HepG2 (cell line): Measurements from ENCODE around the gene GNA15. TPM values are rescaled to one million over a fixed set of nuclear protein-coding genes. Genes with fewer than 3 reads are reported as not detected.

Experiments used
- ATAC-seq: fragments of 200-7000 bp; cut with Tn5 transposase; 3 replicates; pipeline ENCODE4 v1.9.1; 2020; ENCODE audit warnings: mild to moderate bottlenecking, moderate library complexity
- BruUV-seq: library from RNA; stranded (reverse); fragments of 400-500 nt; replicated peaks from 2 replicates; lab custom pipeline; 2021; lab: Mats Ljungman, UMichigan
- CTCF ChIA-PET: fragments of 300-600 bp; formaldehyde crosslinking; extraction: SDS; loops from one replicate; lab custom pipeline; 2021; ENCODE audit warnings: low total read pairs, inconsistent platforms, low intra/inter-chr PET ratio; lab: Yijun Ruan, JAX
- POLR2A ChIA-PET: fragments of 350-600 bp; sonication (Branson Sonifier 250); formaldehyde crosslinking; loops from one replicate; lab custom pipeline; 2020; ENCODE audit warnings: antibody characterized with exemption, inconsistent platforms; lab: Yijun Ruan, JAX
- DNase-seq: peaks from one replicate; pipeline ENCODE4 v3.0.0-alpha.2; 2015; ENCODE audit warnings: low spot score
- FAIRE-seq: peaks from 3 replicates; lab custom pipeline; 2011; peaks lifted over from hg19 to GRCh38; lab: Jason Lieb, UNC
- H2AFZ ChIP-seq: one replicate; pipeline ENCODE4 v1.6.1; 2011; ENCODE audit warnings: low read length, inconsistent platforms
- H3K27ac ChIP-seq: fragments of 300-600 bp; 3 replicates; pipeline ENCODE4 v1.8.0; 2011; ENCODE audit warnings: mixed run types, mild to moderate bottlenecking, mixed read lengths, low read length, inconsistent platforms; ENCODE audit not compliant: insufficient read depth; ENCODE audit errors: extremely low read length
- H3K27me3 ChIP-seq, 2 experiments: fragments of 200-600 bp in 1 of 2; 2 replicates in 1 of 2; 3 replicates in 1 of 2; pipeline versions ENCODE4 v1.6.0 to v1.8.0; 2011; ENCODE audit warnings: low read length in 2 of 2, mild to moderate bottlenecking in 2 of 2, moderate library complexity in 2 of 2, inconsistent platforms in 1 of 2; ENCODE audit not compliant: insufficient read depth in 2 of 2, control insufficient read depth in 1 of 2
- H3K36me3 ChIP-seq, 2 experiments: fragments of 200-600 bp in 1 of 2; replicated peaks in 1 of 2; 2 replicates in 1 of 2; 3 replicates in 1 of 2; pipeline versions ENCODE4 v1.5.1 to v1.8.0; 2011; ENCODE audit warnings: low read length in 2 of 2, inconsistent platforms in 1 of 2; ENCODE audit not compliant: insufficient read depth in 2 of 2, control insufficient read depth in 1 of 2
- H3K4me1 ChIP-seq: 2 replicates; pipeline ENCODE4 v1.5.1; 2012; ENCODE audit warnings: low read length, inconsistent platforms; ENCODE audit not compliant: insufficient read depth
- H3K4me2 ChIP-seq: 2 replicates; pipeline ENCODE4 v1.6.0; 2011; ENCODE audit warnings: low read depth, low read length, inconsistent platforms
- H3K4me3 ChIP-seq, 3 experiments: fragments of 200-600 bp in 1 of 3; sonication (generic), shearing (Covaris generic) in 1 of 3; replicated peaks in 1 of 3; 2 replicates each; pipeline ENCODE4 v1.5.1; 2011 to 2016; ENCODE audit warnings: low read length in 3 of 3, inconsistent platforms in 2 of 3, low read depth in 2 of 3, mild to moderate bottlenecking in 2 of 3, control low read depth in 1 of 3, mixed read lengths in 1 of 3; ENCODE audit not compliant: insufficient read depth in 1 of 3
- H3K79me2 ChIP-seq: one replicate; pipeline ENCODE4 v1.6.1; 2011; ENCODE audit warnings: low read length, inconsistent platforms; ENCODE audit not compliant: insufficient read depth
- H3K9ac ChIP-seq: 2 replicates; pipeline ENCODE4 v1.6.0; 2011; ENCODE audit warnings: mild to moderate bottlenecking, low read depth, low read length, inconsistent platforms; ENCODE audit not compliant: insufficient read depth
- H3K9me3 ChIP-seq: 2 replicates; pipeline ENCODE4 v1.5.1; 2012; ENCODE audit warnings: mild to moderate bottlenecking, low read length
- H4K20me1 ChIP-seq: 2 replicates; pipeline ENCODE4 v1.6.0; 2011; ENCODE audit warnings: inconsistent platforms, mild to moderate bottlenecking, low read length, moderate library complexity; ENCODE audit not compliant: insufficient read depth
- PRPF4 ChIP-seq: fragments of 200-400 bp; formaldehyde crosslinking; IDR thresholded peaks from 2 replicates; pipeline ENCODE4 v1.6.1; 2016; ENCODE audit warnings: low read length, low read depth; ENCODE audit not compliant: poor library complexity, severe bottlenecking
- RXRB ChIP-seq: IDR thresholded peaks from 2 replicates; pipeline ENCODE4 v1.6.1; 2016; ENCODE audit warnings: borderline replicate concordance, missing genetic modification reagents, missing compliant biosample characterization
- ZMYM3 ChIP-seq: sonication (generic); formaldehyde crosslinking; IDR thresholded peaks from 2 replicates; pipeline ENCODE4 v1.5.1; 2020; ENCODE audit warnings: mild to moderate bottlenecking, missing genetic modification reagents
- ZNF503 ChIP-seq: sonication (generic); formaldehyde crosslinking; IDR thresholded peaks from 2 replicates; pipeline ENCODE4 v1.4.0; 2020; ENCODE audit warnings: missing genetic modification reagents
- WGBS: methylation state at CpG from one replicate; pipeline ENCODE4 v1.1.6; 2017; ENCODE audit warnings: low lambda C conversion rate; 5-methylcytosine and 5-hydroxymethylcytosine counted together
- in situ Hi-C: cut with HindIII; loops from 2 replicates; pipeline ENCODE4 v1.10.0; 2017; ENCODE audit warnings: low pct_unique_long_range_greater_than_20kb; ENCODE audit not compliant: extremely low pct_ligation_motif_present
- intact Hi-C: fragments of 100-400 bp; cut with micrococcal nuclease; formaldehyde crosslinking; loops from one replicate; pipeline ENCODE4 v1.10.0; 2022; ENCODE audit not compliant: unreplicated experiment
- polyA plus RNA-seq, 8 experiments: library from polyadenylated mRNA; depleted of rRNA in 3 of 8; stranded (reverse) in 7 of 8; unstranded in 1 of 8; fragments of >200 nt; fragmentation: Illumina TruSeq in 4 of 8; extraction: Trizol in 4 of 8; gene quantifications; 2 replicates each; pipeline versions ENCODE4 v1.2.1 to v1.2.3, GENCODE V29; 2011 to 2016; ENCODE audit warnings: low read depth in 4 of 8, missing spikeins in 1 of 8, mixed read lengths in 1 of 8; ENCODE audit not compliant: insufficient read depth in 1 of 8
- total RNA-seq, 5 experiments: library from RNA; depleted of rRNA; stranded (reverse); fragments of >200 nt; fragmentation: Illumina TruSeq; extraction: Trizol; gene quantifications; 2 replicates each; pipeline ENCODE4 v1.2.3, GENCODE V29; 2016; ENCODE audit warnings: low read depth in 1 of 5

Gene GNA15
- total and polyA plus RNA-seq, 2 of the 13 experiments (the other 11 are each of a cell fraction or from before 2014, with no cell fraction given): not detected

GRCh38 chr19:3211191-3211590 lies 75.4 kb downstream of the GNA15 start (continued):
- no peak for TF ChIP-seq PRPF4
- TF ChIP-seq ZNF503: no peak

GRCh38 chr19:3213159-3213558 lies 77.3 kb downstream of the GNA15 start:
- no peak for TF ChIP-seq RXRB (CRISPR knock-in tag)
- TF ChIP-seq ZMYM3 (CRISPR knock-in tag): peak; percentile 43; the same call in 1 of the 2 replicates
- TF ChIP-seq, all 625 proteins: peak for 1
- BruUV-seq: no TSS peak
- ChIA-PET CTCF (no interaction called here), POLR2A (no interaction called here)
- no peak overlapping the region for H3K27ac ChIP-seq
- no peak for DNase-seq
- 91% methylated on average over 7 of the region's 7 CpGs for WGBS
- H3K9me3 ChIP-seq: no peaks in the 10 kb centered on the region
- no peaks in the 10 kb centered on the region; the same call in 1 of the 2 replicates for H4K20me1 ChIP-seq
- ATAC-seq: no peak
- in situ Hi-C loops (no loop called here), intact Hi-C loops (no loop called here)
- no peak for FAIRE-seq
- H3K4me2 ChIP-seq: no peak overlapping the region
- no peaks in the 10 kb centered on the region for H3K27me3 ChIP-seq
- no peaks in the 10 kb centered on the region for H3K36me3 ChIP-seq
- no peak overlapping the region for H3K9ac ChIP-seq
- peaks cover 12% of the 10 kb centered on the region for H3K4me1 ChIP-seq
- no peak overlapping the region for H3K4me3 ChIP-seq
- no peak overlapping the region for H2AFZ ChIP-seq
- no peaks in the 10 kb centered on the region for H3K79me2 ChIP-seq

Other genes with a start within 250 kb of the GNA15 start
- gene ZNF57, start 235.1 kb upstream of the GNA15 start, total RNA-seq (2016; rRNA removed; fragmentation: Illumina TruSeq; extraction: Trizol): 17.5 and 25.8 TPM in 2 replicates
- 6.6 and 8.0 TPM in 2 replicates for gene ZNF57, start 235.1 kb upstream of the GNA15 start, polyA plus RNA-seq (2011; rRNA removed)
- gene ZNF77, start 191.1 kb upstream of the GNA15 start, total RNA-seq (2016; rRNA removed; fragmentation: Illumina TruSeq; extraction: Trizol): 11.5 and 12.6 TPM in 2 replicates
- 7.1 and 7.8 TPM in 2 replicates for gene ZNF77, start 191.1 kb upstream of the GNA15 start, polyA plus RNA-seq (2011; rRNA removed)
- 0.24 and 0.28 TPM in 2 replicates for gene TLE6, start 158.5 kb upstream of the GNA15 start, total RNA-seq (2016; rRNA removed; fragmentation: Illumina TruSeq; extraction: Trizol)
- gene TLE6, start 158.5 kb upstream of the GNA15 start, polyA plus RNA-seq (2011; rRNA removed): 5.5 and 6.4 TPM in 2 replicates
- 0.07 TPM in 1 of 2 replicates, not detected in the other for gene TLE2, start 106.8 kb upstream of the GNA15 start, total RNA-seq (2016; rRNA removed; fragmentation: Illumina TruSeq; extraction: Trizol)
- 0.72 and 0.81 TPM in 2 replicates for gene TLE2, start 106.8 kb upstream of the GNA15 start, polyA plus RNA-seq (2011; rRNA removed)
- 51.6 and 62.8 TPM in 2 replicates for gene TLE5, start 73.5 kb upstream of the GNA15 start, total RNA-seq (2016; rRNA removed; fragmentation: Illumina TruSeq; extraction: Trizol)
- 189 and 246 TPM in 2 replicates for gene TLE5, start 73.5 kb upstream of the GNA15 start, polyA plus RNA-seq (2011; rRNA removed)
- 18.8 and 26.8 TPM in 2 replicates for gene GNA11, start 41.7 kb upstream of the GNA15 start, total RNA-seq (2016; rRNA removed; fragmentation: Illumina TruSeq; extraction: Trizol)
- 16.0 and 16.8 TPM in 2 replicates for gene GNA11, start 41.7 kb upstream of the GNA15 start, polyA plus RNA-seq (2011; rRNA removed)
- 0.07 TPM in 1 of 2 replicates, not detected in the other for gene S1PR4, start 42.7 kb downstream of the GNA15 start, total RNA-seq (2016; rRNA removed; fragmentation: Illumina TruSeq; extraction: Trizol)
- gene S1PR4, start 42.7 kb downstream of the GNA15 start, polyA plus RNA-seq (2011; rRNA removed): 0.09 and 0.33 TPM in 2 replicates
- 20.0 and 56.0 TPM in 2 replicates for gene NCLN, start 49.9 kb downstream of the GNA15 start, total RNA-seq (2016; rRNA removed; fragmentation: Illumina TruSeq; extraction: Trizol)
- 42.6 and 55.5 TPM in 2 replicates for gene NCLN, start 49.9 kb downstream of the GNA15 start, polyA plus RNA-seq (2011; rRNA removed)
- 0.14 and 0.31 TPM in 2 replicates for gene CELF5, start 88.6 kb downstream of the GNA15 start, total RNA-seq (2016; rRNA removed; fragmentation: Illumina TruSeq; extraction: Trizol)
- gene CELF5, start 88.6 kb downstream of the GNA15 start, polyA plus RNA-seq (2011; rRNA removed): 0.84 and 0.91 TPM in 2 replicates
- gene NFIC, start 230.6 kb downstream of the GNA15 start, total RNA-seq (2016; rRNA removed; fragmentation: Illumina TruSeq; extraction: Trizol): 2.5 and 2.9 TPM in 2 replicates
- gene NFIC, start 230.6 kb downstream of the GNA15 start, polyA plus RNA-seq (2011; rRNA removed): 1.3 and 1.6 TPM in 2 replicates